ENCODE results near the gene GADD45G. TPM values are rescaled to one million over a fixed set of nuclear protein-coding genes. Genes with fewer than 3 reads are reported as not detected.

The GADD45G gene
- 0.44 and 0.49 TPM in 2 replicates for total RNA-seq

DNA sequence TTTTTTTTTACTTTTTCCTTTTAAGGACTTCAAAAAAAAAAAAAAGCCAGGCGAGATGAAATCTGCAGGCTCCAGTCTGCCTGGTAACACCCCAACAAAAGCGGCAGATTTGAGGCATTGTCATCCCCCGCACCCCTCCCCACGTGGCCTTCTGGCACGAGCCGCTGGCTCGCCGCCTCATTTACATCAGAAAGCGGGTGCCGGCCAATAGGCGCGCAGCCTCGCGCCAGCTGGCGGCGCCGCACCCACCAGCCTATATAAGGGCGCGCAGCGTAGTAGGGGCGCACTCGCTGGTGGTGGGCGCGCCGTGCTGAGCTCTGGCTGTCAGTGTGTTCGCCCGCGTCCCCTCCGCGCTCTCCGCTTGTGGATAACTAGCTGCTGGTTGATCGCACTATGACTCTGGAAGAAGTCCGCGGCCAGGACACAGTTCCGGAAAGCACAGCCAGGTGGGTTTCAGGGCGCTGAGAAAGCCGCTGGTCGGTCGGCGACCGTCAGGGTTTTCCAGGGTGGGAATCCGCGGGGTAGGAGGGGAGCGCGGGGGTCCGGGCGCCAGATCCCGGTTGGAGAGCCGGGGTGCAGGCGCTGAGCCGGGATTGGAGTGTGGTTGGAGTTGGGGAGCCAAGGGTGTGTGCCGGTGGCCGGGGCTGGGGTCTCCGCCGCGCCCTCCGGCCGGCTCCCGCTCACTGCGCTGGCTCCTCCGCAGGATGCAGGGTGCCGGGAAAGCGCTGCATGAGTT lies at the start of gene GADD45G:
TSS of gene GADD45G (plus strand) at position 284 of the 736 bp plus-strand sequence. CDS start at position 394, 110 bp downstream.

Other genes with a start within 250 kb of the GADD45G start
- gene SEMA4D, start 106.9 kb upstream of the GADD45G start, total RNA-seq: 2.1 and 8.4 TPM in 2 replicates

All from bladder microvascular endothelial cell (primary cell).